ENCODE data around the gene BACH2. TPM values are rescaled to one million over a fixed set of nuclear protein-coding genes. Genes with fewer than 3 reads are reported as not detected.

Gene BACH2
- total and polyA plus RNA-seq, 10 of the 15 experiments (the other 5 are each of a cell fraction or from before 2014, with no cell fraction given) = 0.03 to 0.28 (median 0.04) TPM; not detected in 3

- no peak overlapping the region for H3K4me2 ChIP-seq (ENCODE audit: control insufficient read depth, insufficient read depth)
- H2AFZ ChIP-seq (ENCODE audit: control insufficient read depth, low read depth, low read length) = no peak overlapping the region
- no peaks in the 10 kb centered on the region; the same call in 1 of the 3 replicates for H3K9me3 ChIP-seq (replicated peaks; ENCODE audit: control insufficient read depth, insufficient read depth, low read length)
- no TSS peak for BruUV-seq (replicated peaks)
- no peak for ATAC-seq
- H3K9ac ChIP-seq (ENCODE audit: control insufficient read depth, insufficient read depth, low read length) = no peak overlapping the region
- no peaks in the 10 kb centered on the region for H3K36me3 ChIP-seq (ENCODE audit: control insufficient read depth in 2 of 2, insufficient read depth in 2 of 2, low read length in 1 of 2)
- FAIRE-seq = no peak
- no peak for DNase-seq (ENCODE audit: low read depth, low spot score)
- intact Hi-C loops (cut with micrococcal nuclease; ENCODE audit: unreplicated experiment) (no loop called here), in situ Hi-C loops (cut with MboI) (no loop called here)
- RAD21 ChIA-PET (ENCODE audit: unreplicated experiment) = no interaction called here
- no peaks in the 10 kb centered on the region for H3K79me2 ChIP-seq (ENCODE audit: control insufficient read depth, insufficient read depth, low read length)
- POLR2A ChIA-PET = no interaction called here
- CTCF ChIA-PET = no interaction called here
- SMC1A ChIA-PET (ENCODE audit: uncharacterized antibody, unreplicated experiment) = no interaction called here
- H4K20me1 ChIP-seq (ENCODE audit: control insufficient read depth, insufficient read depth) = no peaks in the 10 kb centered on the region
- no peaks in the 10 kb centered on the region for H3K4me1 ChIP-seq (ENCODE audit: control insufficient read depth, insufficient read depth, low read length)
- no peak overlapping the region for H3K27ac ChIP-seq (ENCODE audit: control insufficient read depth, insufficient read depth)
- no peak overlapping the region for H3K4me3 ChIP-seq
- H3K27me3 ChIP-seq (replicated peaks in 1 of 2; ENCODE audit: control insufficient read depth in 2 of 2, insufficient read depth in 2 of 2, low read length in 1 of 2) = no peaks in the 10 kb centered on the region; a peak in 1 of 4 replicates
- 51% methylated on average over 4 of the region's 4 CpGs for WGBS (ENCODE audit: insufficient coverage, insufficient replicate concordance, low lambda C conversion rate, missing lambda C conversion rate)
- TF ChIP-seq POLR2A (IDR thresholded peaks at IDR 0.05; ENCODE audit: low read depth, low read length) (no peak), NR2C1 (IDR thresholded peaks at IDR 0.05) (no peak), SUZ12 (IDR thresholded peaks at IDR 0.05; ENCODE audit: unreplicated experiment) (no peak), MEF2B (IDR thresholded peaks at IDR 0.05; ENCODE audit: partially characterized antibody, poor library complexity, severe bottlenecking) (no peak), REST (IDR thresholded peaks at IDR 0.05; ENCODE audit: low read depth, low read length) (no peak), ESRRA (IDR thresholded peaks at IDR 0.05; ENCODE audit: low read length) (no peak), RELB (IDR thresholded peaks at IDR 0.05; ENCODE audit: low read depth) (no peak), FOS (IDR thresholded peaks at IDR 0.05; ENCODE audit: borderline replicate concordance, extremely low read depth, insufficient read length) (no peak), MTA3 (IDR thresholded peaks at IDR 0.05; ENCODE audit: borderline replicate concordance, low read length) (no peak), CBFB (IDR thresholded peaks at IDR 0.05; ENCODE audit: low read depth) (no peak), ZBTB33 (IDR thresholded peaks at IDR 0.05) (no peak), ZBTB40 (IDR thresholded peaks at IDR 0.05; ENCODE audit: borderline replicate concordance) (no peak), SMARCA5 (IDR thresholded peaks at IDR 0.05) (no peak)
These were observed 379.4 kb downstream of the BACH2 start for GRCh38 chr6:89917216-89917615.
